ENCODE results near the gene GUCY1B1. TPM values are rescaled to one million over a fixed set of nuclear protein-coding genes. Genes with fewer than 3 reads are reported as not detected.
A peak's percentile ranks its signal among the peaks of the same experiment; 100 is the strongest.

GUCY1B1 gene
- total RNA-seq, 1 donor: 29.6 TPM

- no peak for DNase-seq (ENCODE audit: low read depth in 2 of 3, low spot score in 2 of 3)
Measured at GRCh38 chr4:155761047-155761446, 2.2 kb downstream of the GUCY1B1 start.

DNA sequence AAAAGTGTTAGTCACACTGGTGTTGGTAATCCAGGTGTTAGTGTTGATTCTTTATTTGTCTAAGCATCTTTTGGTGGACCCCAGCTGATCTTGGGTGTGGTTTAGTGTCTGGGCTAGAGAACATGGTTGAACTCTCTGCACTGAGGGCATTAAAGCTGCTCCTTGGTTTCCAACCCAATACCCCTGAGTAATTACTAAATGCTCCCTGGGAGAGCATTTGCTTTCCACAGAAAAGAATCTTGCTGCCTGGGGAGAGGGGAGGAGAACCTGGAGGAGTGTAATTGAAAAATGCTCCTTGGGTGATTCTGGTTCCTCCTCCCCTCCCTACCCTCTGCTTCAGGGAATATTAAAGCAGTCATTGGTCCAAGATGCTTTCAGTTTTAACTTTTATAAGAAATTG lies 3.1 kb downstream of the GUCY1B1 start:
- no peak for DNase-seq (ENCODE audit: low read depth in 2 of 3, low spot score in 2 of 3)

- no peak for DNase-seq (ENCODE audit: low read depth in 2 of 3, low spot score in 2 of 3)
Measured at GRCh38 chr4:155762334-155762733, 3.5 kb downstream of the GUCY1B1 start.

GRCh38 chr4:155763551-155763950 lies 4.7 kb downstream of the GUCY1B1 start:
- no peak for DNase-seq (ENCODE audit: low read depth in 2 of 3, low spot score in 2 of 3)

DNA sequence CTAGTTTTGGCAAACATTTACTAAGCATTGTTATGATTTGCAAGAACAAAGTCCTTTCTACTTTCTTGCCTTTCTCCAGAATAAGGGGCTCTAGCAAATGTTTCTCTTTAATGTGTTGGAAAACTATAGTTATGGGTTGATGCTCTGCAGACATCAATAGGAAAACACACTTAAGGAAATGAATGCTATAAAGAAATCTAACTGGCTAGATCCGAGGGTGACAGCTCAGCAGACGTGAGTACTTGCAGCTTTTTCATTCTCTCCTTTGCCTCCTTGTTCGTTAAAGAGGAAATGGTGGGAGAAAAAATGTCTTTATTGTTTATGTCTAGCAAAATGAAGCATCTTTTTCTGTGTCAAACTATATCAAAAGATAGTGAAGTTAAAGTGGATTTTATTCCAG lies 6.3 kb downstream of the GUCY1B1 start:
- no peak for DNase-seq (ENCODE audit: low read depth in 2 of 3, low spot score in 2 of 3)

DNA sequence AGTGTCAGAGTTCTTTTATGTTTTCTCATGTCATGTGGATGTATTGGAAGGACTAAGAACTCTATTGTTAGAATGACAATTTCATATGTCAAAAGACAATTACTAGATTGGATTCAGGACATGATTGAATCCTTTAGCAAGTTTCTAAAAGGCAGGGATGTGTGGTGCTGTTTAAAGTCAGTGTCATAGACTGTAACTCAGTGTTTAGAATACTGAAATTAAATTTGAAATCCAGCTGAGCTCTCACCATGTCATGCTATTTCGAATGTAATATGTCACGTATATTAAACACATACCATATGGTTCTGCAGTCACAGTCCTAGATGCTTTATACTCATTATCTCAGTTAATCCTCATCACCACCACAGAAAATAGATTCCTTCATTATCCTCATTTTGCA lies 7.8 kb downstream of the GUCY1B1 start:
- no peak for DNase-seq (ENCODE audit: low read depth in 2 of 3, low spot score in 2 of 3)

DNA sequence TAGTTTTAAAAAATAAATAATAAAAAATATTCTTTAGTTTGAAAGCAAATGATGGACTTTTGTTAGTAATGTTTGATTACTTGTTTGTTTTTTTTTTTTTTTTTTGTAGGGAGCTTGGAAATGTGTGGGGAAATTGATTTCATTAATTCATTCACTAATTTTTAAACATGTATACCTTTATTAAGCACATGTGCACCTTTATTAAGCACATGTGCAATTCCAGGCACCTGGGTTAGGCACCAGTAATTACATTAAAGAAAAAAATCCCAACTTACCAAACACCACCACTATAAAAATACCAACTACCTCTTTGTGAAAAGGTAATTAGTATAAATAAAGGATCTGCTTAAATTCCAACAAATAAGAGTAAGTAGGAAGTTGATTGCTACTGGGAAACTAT lies 9.5 kb downstream of the GUCY1B1 start:
- no peak for DNase-seq (ENCODE audit: low read depth in 2 of 3, low spot score in 2 of 3)

DNA sequence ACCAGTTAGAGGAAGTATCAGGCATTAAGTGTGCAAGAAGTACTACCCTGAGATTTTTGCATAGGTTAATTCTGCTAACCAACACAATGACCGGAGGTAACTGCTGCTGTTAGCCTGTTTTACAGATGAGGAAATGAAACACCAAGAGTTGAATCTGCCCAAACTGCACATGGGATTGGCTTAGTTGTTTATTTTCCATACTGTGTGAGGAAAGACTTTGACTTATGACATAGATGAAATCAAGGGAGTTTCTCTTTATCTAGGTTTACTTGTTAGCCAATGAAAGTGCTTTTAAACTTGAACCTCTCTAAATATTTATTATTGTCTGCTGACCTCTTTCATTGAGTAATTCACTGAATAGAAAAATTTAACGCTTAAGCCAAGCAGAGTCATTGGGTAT lies 10.3 kb downstream of the GUCY1B1 start:
- DNase-seq (ENCODE audit: low read depth in 2 of 3, low spot score in 2 of 3): no peak

- no peak for DNase-seq (ENCODE audit: low read depth in 2 of 3, low spot score in 2 of 3)
Measured at GRCh38 chr4:155772459-155773195, 13.8 kb downstream of the GUCY1B1 start.

GRCh38 chr4:155773196-155773800 lies 14.5 kb downstream of the GUCY1B1 start:
- DNase-seq (ENCODE audit: low read depth in 2 of 3, low spot score in 2 of 3): no peak

- DNase-seq (ENCODE audit: low read depth in 2 of 3, low spot score in 2 of 3): no peak
Measured at GRCh38 chr4:155774033-155774432, 15.2 kb downstream of the GUCY1B1 start.

GRCh38 chr4:155777971-155778735 lies 19.3 kb downstream of the GUCY1B1 start:
- no peak for DNase-seq (ENCODE audit: low read depth in 2 of 3, low spot score in 2 of 3)

DNA sequence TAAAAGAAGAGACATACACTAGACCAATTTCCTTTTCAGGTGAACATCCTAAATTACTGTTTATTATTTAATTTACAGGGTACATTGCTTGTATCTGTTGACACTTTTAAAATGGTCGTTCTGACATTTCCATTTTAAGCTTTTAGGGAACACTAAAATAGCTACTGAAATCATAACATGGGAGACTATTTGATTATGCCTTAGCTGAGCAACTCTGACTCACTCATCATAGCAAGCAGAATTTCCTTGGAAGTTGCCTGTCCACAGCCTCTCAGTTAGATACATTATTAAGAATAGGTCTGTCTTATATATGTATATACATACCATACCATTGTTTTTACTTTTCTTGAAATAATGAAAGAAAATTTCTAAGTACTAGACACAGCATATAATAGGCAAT lies 22.0 kb downstream of the GUCY1B1 start:
- DNase-seq (ENCODE audit: low read depth in 2 of 3, low spot score in 2 of 3): no peak

GRCh38 chr4:155781249-155781831 lies 22.5 kb downstream of the GUCY1B1 start:
- DNase-seq (ENCODE audit: low read depth in 2 of 3, low spot score in 2 of 3): no peak

GRCh38 chr4:155784637-155785036 lies 25.8 kb downstream of the GUCY1B1 start:
- no peak for DNase-seq (ENCODE audit: low read depth in 2 of 3, low spot score in 2 of 3)

DNA sequence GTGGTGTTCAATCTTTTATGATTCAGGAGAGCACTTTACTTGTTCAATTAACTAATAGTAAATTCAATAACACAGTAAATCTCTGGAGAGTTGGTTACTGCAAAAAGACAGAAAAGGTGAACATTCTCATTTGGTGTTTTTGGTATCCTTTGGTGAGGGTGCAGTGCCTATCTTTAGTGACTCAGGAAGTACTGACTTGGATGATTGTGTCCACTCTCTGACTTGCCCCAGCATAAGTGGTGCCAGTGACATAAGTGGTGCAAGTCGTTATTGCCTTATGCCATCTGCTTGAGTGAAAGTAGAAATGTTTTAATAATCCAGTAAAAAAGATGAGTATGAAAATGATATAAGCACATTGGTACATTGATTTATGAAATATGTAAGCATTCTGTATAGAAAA lies 27.0 kb downstream of the GUCY1B1 start:
- DNase-seq (ENCODE audit: low read depth in 2 of 3, low spot score in 2 of 3): no peak

- peak in 2 of 3 donors; percentile 61 to 84 for DNase-seq (ENCODE audit: low read depth in 2 of 3, low spot score in 2 of 3)
Measured at GRCh38 chr4:155787113-155787710, 28.4 kb downstream of the GUCY1B1 start.

GRCh38 chr4:155789391-155789790 lies 30.6 kb downstream of the GUCY1B1 start:
- DNase-seq (ENCODE audit: low read depth in 2 of 3, low spot score in 2 of 3): no peak

- DNase-seq (ENCODE audit: low read depth in 2 of 3, low spot score in 2 of 3): no peak
Measured at GRCh38 chr4:155789982-155790381, 31.2 kb downstream of the GUCY1B1 start.

GRCh38 chr4:155794589-155795236 lies 35.9 kb downstream of the GUCY1B1 start:
- DNase-seq (ENCODE audit: low read depth in 2 of 3, low spot score in 2 of 3): no peak
